Measurements from ENCODE around the gene ASTN2.

The ASTN2 gene

DNA sequence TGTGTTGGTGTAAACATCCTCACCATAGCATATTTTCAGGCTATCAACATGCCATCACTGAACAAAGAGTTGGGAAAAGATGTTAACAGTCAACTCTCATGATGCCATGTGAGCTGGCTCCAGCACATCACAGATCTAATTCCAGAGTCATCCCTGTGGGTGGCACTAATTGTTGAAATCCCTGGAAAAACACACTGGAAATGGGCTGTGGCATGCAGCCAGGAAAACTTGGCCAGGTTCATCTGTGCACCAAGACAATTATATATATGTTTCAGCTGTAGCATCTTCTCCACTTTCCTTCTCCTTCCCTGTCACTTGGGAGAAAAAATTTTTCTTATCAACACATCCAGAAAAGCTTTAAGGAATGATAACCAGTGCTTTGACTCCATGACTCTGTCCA lies 414.0 kb downstream of the ASTN2 start:
- TF ChIP-seq EZH2phosphoT487 (IDR thresholded peaks at IDR 0.05; ENCODE audit: low read length) (no peak), EZH2 (optimal IDR thresholded peaks at IDR 0.05; ENCODE audit: low read depth, low read length) (no peak)
- TF ChIP-seq, protein P1, sequence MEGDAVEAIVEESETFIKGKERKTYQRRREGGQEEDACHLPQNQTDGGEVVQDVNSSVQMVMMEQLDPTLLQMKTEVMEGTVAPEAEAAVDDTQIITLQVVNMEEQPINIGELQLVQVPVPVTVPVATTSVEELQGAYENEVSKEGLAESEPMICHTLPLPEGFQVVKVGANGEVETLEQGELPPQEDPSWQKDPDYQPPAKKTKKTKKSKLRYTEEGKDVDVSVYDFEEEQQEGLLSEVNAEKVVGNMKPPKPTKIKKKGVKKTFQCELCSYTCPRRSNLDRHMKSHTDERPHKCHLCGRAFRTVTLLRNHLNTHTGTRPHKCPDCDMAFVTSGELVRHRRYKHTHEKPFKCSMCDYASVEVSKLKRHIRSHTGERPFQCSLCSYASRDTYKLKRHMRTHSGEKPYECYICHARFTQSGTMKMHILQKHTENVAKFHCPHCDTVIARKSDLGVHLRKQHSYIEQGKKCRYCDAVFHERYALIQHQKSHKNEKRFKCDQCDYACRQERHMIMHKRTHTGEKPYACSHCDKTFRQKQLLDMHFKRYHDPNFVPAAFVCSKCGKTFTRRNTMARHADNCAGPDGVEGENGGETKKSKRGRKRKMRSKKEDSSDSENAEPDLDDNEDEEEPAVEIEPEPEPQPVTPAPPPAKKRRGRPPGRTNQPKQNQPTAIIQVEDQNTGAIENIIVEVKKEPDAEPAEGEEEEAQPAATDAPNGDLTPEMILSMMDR (IDR thresholded peaks at IDR 0.05; ENCODE audit: low read length): no peak
- no peaks in the 10 kb centered on the region for H4K20me1 ChIP-seq (ENCODE audit: insufficient read depth, low read length)
- no peak overlapping the region for H3K9ac ChIP-seq (ENCODE audit: low read length)
- no peaks in the 10 kb centered on the region for H3K9me3 ChIP-seq (replicated peaks; ENCODE audit: insufficient read depth, low read length)
- no peak for DNase-seq
- H3K4me2 ChIP-seq (ENCODE audit: low read depth, low read length): no peak overlapping the region
- no peaks in the 10 kb centered on the region for H3K79me2 ChIP-seq (ENCODE audit: low read length)
- H3K27me3 ChIP-seq (replicated peaks; ENCODE audit: insufficient read depth, low read length): no peaks in the 10 kb centered on the region
- H2AFZ ChIP-seq (ENCODE audit: low read length): no peak overlapping the region
- H3K4me3 ChIP-seq (ENCODE audit: low read length): no peak overlapping the region
- no peaks in the 10 kb centered on the region for H3F3A ChIP-seq (ENCODE audit: insufficient read depth, low read length)
- no peaks in the 10 kb centered on the region for H3K4me1 ChIP-seq (ENCODE audit: low read length)
- no peak overlapping the region for H3K27ac ChIP-seq (ENCODE audit: low read length)
- H3K36me3 ChIP-seq (replicated peaks; ENCODE audit: insufficient read depth, low read length): no peaks in the 10 kb centered on the region
- no peaks in the 10 kb centered on the region for H3K9me2 ChIP-seq (replicated peaks; ENCODE audit: insufficient read depth, low read length)

DNA sequence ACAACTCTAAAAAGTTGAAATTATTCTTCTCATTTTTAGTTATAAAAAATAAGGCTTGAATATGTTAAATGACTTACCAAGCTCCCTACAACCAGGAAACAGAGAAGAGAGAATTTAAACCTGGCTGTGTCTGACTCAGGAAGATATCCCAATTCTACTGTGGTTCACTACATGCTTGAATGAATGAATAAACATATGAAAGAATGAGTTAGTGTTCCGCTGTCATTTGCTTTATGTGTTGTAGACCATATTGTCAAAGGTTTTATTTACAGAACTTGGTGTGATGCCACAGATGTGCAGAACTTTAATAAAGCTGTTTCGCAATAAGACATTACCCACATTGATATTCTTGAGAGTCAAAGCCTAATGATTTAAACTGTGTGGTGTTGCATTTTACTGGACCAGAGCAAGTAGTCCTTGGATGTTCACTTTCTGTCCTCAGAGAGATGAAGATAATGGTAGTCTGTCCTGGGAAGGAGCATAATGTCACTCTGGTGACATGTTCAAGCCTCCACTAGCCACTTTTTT lies 414.6 kb downstream of the ASTN2 start:
- no peak overlapping the region for H3K27ac ChIP-seq (ENCODE audit: low read length)
- no peak overlapping the region for H3K4me2 ChIP-seq (ENCODE audit: low read depth, low read length)
- no peak overlapping the region for H3K9ac ChIP-seq (ENCODE audit: low read length)
- H3K36me3 ChIP-seq (replicated peaks; ENCODE audit: insufficient read depth, low read length): no peaks in the 10 kb centered on the region
- TF ChIP-seq, protein P1 (IDR thresholded peaks at IDR 0.05; ENCODE audit: low read length): no peak
- TF ChIP-seq EZH2 (optimal IDR thresholded peaks at IDR 0.05; ENCODE audit: low read depth, low read length) (no peak), EZH2phosphoT487 (IDR thresholded peaks at IDR 0.05; ENCODE audit: low read length) (no peak)
- no peaks in the 10 kb centered on the region for H3K9me3 ChIP-seq (replicated peaks; ENCODE audit: insufficient read depth, low read length)
- H3K4me3 ChIP-seq (ENCODE audit: low read length): no peak overlapping the region
- H3K9me2 ChIP-seq (replicated peaks; ENCODE audit: insufficient read depth, low read length): no peaks in the 10 kb centered on the region
- H2AFZ ChIP-seq (ENCODE audit: low read length): no peak overlapping the region
- H3F3A ChIP-seq (ENCODE audit: insufficient read depth, low read length): no peaks in the 10 kb centered on the region
- no peaks in the 10 kb centered on the region for H3K79me2 ChIP-seq (ENCODE audit: low read length)
- no peaks in the 10 kb centered on the region for H3K27me3 ChIP-seq (replicated peaks; ENCODE audit: insufficient read depth, low read length)
- H3K4me1 ChIP-seq (ENCODE audit: low read length): no peaks in the 10 kb centered on the region
- H4K20me1 ChIP-seq (ENCODE audit: insufficient read depth, low read length): no peaks in the 10 kb centered on the region
- DNase-seq: no peak

DNA sequence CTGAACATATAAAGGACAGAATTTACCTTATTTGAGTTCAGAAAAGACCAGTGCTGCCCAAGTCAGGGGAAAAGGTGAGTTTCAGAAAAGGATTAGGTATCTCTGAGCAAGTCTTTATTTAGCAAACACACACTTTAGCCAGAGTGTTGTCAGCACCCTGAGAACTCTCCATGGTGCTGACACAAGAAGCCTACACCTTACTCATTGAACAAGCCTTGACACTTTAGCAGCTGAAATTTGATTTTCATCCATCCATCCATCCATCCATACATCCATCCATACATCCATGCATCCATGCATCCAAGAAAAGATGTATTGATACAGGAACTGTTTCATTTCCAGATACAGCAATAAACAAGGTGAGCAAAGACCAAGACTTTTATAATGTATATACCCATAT lies 416.6 kb downstream of the ASTN2 start:
- no peaks in the 10 kb centered on the region for H4K20me1 ChIP-seq (ENCODE audit: insufficient read depth, low read length)
- H3K79me2 ChIP-seq (ENCODE audit: low read length): no peaks in the 10 kb centered on the region
- no peaks in the 10 kb centered on the region for H3F3A ChIP-seq (ENCODE audit: insufficient read depth, low read length)
- H3K27me3 ChIP-seq (replicated peaks; ENCODE audit: insufficient read depth, low read length): no peaks in the 10 kb centered on the region
- H3K9me2 ChIP-seq (replicated peaks; ENCODE audit: insufficient read depth, low read length): no peaks in the 10 kb centered on the region
- no peak overlapping the region for H3K4me3 ChIP-seq (ENCODE audit: low read length)
- H2AFZ ChIP-seq (ENCODE audit: low read length): no peak overlapping the region
- H3K9ac ChIP-seq (ENCODE audit: low read length): no peak overlapping the region
- no peaks in the 10 kb centered on the region for H3K9me3 ChIP-seq (replicated peaks; ENCODE audit: insufficient read depth, low read length)
- H3K36me3 ChIP-seq (replicated peaks; ENCODE audit: insufficient read depth, low read length): no peaks in the 10 kb centered on the region
- no peak overlapping the region for H3K27ac ChIP-seq (ENCODE audit: low read length)
- peak; percentile 55 for DNase-seq
- H3K4me1 ChIP-seq (ENCODE audit: low read length): no peaks in the 10 kb centered on the region
- H3K4me2 ChIP-seq (ENCODE audit: low read depth, low read length): no peak overlapping the region
- TF ChIP-seq EZH2 (optimal IDR thresholded peaks at IDR 0.05; ENCODE audit: low read depth, low read length) (no peak), EZH2phosphoT487 (IDR thresholded peaks at IDR 0.05; ENCODE audit: low read length) (no peak)
- TF ChIP-seq, protein P1 (IDR thresholded peaks at IDR 0.05; ENCODE audit: low read length): no peak

All from MM.1S (cell line).